Non-pigmented ciliary epithelial cell (primary cell): Measurements from ENCODE around the gene ZNF576.
"Not testable (repeated sequence)": the region's sequence is repeated elsewhere in the genome, so short reads cannot be mapped to it uniquely, and the experiment has no call there.

Source experiments
- DNase-seq: peaks from one replicate; pipeline ENCODE4 v3.0.0-alpha.2; 2010; ENCODE audit warnings: low read depth

ZNF576 gene, protein sequence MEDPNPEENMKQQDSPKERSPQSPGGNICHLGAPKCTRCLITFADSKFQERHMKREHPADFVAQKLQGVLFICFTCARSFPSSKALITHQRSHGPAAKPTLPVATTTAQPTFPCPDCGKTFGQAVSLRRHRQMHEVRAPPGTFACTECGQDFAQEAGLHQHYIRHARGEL

DNA sequence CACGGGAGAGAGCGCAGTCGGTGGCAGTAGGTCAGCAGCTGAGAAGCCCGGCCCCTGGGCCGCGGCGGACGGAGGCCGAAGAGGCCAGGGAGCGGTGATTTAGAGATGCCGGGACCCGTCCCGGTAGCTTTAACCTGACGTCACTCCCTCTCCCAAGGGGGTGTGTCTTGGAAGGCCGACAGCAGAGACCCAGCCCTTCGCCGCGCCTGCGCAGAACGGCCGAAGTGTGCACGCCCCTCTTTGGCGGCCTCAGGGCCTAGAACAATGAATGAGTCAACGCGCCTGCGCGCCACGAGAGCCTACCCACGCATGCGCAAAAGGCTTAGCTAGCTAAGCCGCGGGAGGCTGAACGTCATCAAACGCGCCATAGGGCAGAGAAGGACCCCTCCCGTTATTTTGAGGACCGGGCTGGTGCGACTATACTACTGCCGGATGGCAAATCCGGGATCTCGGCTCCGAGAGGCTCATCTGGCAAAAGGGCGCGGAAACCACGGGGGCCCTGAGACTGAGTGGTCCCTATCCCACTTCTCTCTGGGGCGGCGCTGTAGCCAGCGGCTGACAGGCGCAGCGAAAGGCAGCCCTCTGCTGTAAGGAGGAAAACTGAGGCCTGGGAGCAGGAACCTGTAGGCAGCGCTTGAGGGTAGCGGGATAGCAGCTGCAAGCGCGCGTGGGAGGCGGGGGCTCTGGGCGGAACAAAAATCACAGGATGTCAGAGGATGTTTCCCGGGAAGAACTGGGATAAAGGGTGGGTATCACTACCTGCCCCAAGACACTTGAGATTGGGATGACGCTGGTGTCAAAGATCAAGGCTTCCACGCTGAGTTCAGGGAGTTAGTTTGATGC is at the start of gene ZNF576, which contains the start of gene IRGQ:
Gene ZNF576 (plus strand): TSS at position 597 of the 843 bp plus-strand sequence. CDS start 514 bp downstream, outside the sequence.
Gene IRGQ (minus strand): TSS at position 136 of the 843 bp plus-strand sequence. CDS start 796 bp downstream, outside the sequence.
- DNase-seq: peak; percentile 95

DNA sequence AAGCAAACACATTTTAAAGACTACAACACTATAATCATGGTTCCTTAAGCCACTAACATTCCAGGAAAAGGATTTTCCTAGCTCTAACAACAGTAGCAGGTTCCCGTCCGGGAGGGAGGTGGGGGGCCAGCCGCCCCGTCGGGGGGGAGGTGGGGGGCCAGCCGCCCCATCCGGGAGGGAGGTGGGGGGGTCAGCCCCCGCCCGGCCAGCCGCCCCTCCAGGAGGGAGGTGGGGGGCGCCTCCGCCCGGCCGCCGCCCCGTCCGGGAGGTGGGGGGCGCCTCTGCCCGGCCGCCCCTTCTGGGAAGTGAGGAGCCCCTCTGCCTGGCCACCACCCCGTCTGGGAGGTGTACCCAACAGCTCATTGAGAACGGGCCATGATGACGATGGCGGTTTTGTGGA is 48.5 kb upstream of the ZNF576 start:
- DNase-seq: not testable (repeated sequence)

DNA sequence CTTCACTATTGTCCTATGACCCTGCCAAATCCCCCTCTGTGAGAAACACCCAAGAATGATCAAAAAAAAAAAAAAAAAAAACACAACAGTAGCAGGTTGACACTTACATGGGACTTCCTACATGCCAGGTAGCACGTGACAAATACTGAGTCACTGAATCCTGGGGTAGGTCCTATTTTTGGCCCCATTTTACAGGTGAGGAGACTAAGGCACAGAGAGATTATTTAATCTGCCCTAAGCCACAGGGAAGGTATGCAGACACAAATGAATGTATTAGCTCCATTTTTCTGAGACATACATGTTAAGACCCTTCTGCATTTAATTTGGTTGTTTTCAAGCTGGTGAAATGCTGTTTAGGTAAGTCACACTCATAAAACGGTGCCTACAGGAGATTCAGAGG is 47.7 kb upstream of the ZNF576 start:
- no peak for DNase-seq

- no peak for DNase-seq
Measured at GRCh38 chr19:43551399-43552197, 44.8 kb upstream of the ZNF576 start.

DNA sequence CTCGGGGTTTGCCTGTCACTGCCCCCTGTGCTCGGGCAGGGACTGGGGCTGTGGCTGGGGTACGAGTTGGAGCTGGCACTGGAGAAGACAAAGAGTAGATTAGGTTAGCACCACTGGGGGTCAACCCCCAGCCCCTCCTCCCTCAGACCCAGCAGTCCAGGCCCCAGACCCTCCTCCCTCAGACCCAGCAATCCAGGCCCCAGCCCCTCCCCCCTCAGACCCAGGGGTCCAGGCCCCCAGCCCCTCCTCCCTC is 44.3 kb upstream of the ZNF576 start:
- DNase-seq: no peak

DNA sequence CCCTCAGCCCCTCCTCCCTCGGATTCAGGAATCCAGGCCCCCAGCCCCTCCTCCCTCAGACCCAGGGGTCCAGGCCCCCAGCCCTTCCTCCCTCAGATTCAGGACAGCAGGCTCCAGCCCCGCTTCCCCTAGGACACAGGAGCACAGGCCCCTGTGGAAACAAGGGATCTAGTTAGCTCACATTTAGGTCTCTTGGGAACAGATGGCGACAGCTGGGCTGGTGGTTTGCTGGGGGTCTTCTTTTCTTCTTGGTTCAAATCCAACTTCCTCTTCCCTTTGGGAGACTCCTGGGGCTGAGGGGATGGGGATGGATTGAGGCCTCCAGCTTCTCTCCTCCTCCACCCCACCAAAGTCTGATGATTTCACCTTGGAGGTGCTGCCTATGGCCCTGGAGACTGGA is 43.8 kb upstream of the ZNF576 start:
- no peak for DNase-seq

DNA sequence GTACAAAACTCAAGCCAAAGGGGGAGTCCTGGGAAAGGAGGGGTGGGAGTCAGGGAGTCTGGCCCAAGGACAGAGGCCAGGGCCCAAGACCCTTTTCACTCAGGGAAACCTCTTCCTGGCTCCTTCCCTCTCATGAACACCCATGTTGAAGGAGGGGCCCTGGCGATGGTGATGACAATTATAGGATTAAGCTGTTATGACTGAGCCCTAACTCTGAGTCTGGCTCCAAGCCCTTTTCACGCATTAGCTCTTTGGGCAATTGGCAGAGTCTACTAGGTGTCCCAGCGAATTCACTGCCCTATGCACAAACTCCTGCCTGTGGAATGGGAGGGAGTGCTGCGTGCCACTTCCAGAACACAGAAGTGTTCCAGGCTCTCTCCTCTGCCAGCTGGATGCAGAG is 42.7 kb upstream of the ZNF576 start:
- no peak for DNase-seq

- no peak for DNase-seq
Measured at GRCh38 chr19:43554317-43554895, 42.0 kb upstream of the ZNF576 start.

DNA sequence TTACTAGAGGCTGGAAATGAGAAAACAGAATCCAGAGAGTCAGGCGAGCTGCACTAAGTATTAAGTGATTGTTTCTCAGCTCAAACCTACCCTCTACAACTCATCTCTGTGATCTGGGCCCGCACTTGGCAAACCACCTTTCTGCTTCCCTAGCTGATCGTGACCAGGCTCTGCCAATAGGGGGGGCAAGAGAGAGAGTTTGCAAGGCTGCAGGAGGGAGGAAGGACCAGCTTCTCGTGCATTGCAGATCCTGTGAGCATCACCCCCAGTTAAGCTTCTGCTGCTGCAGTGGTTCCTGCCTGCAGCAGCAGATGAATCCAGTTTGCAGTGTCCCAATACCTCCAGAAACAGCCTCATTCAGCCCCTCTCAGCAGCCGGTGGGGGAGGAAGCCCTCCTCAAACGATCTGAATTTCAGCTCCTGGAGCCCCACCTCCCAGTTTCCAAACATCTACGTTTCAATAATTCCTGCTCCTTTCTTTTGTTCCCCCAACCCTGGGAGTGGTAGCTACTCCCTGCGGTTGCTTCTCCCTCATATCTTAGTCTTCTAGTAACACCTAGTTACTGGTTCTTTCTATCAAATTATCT is 41.1 kb upstream of the ZNF576 start:
- no peak for DNase-seq

GRCh38 chr19:43560687-43561086 is 35.7 kb upstream of the ZNF576 start:
- DNase-seq: no peak

- no peak for DNase-seq
Measured at GRCh38 chr19:43561139-43561970, 35.0 kb upstream of the ZNF576 start.

- DNase-seq: no peak
Measured at GRCh38 chr19:43562226-43562697, 34.1 kb upstream of the ZNF576 start.

DNA sequence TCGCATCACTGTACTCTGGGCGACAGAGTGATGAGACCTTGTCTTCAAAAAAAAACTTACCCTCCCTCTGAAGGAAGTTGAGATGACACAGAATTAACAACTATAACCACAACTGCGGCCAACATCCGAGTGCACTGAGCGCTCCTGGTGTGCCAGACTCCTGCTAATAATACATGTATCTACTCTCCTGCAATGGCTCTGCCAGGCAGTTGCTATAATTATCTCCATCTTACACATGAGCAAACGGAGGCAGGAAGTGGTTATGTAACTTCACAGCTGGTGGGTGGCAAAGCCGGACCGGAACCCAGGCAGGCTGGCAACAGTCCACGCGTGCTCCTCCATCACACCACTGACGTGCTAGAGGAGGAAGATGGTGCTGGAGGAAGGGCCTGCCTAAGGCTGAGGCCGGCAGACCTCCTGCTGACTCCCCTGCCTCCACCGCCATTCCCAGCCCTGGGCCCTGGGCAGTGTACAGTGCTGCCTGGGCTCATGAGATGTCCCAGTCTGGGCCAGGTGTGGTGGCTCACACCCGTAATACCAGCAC is 33.6 kb upstream of the ZNF576 start:
- peak; percentile 53 for DNase-seq

- DNase-seq: no peak
Measured at GRCh38 chr19:43563816-43564457, 32.5 kb upstream of the ZNF576 start.

DNA sequence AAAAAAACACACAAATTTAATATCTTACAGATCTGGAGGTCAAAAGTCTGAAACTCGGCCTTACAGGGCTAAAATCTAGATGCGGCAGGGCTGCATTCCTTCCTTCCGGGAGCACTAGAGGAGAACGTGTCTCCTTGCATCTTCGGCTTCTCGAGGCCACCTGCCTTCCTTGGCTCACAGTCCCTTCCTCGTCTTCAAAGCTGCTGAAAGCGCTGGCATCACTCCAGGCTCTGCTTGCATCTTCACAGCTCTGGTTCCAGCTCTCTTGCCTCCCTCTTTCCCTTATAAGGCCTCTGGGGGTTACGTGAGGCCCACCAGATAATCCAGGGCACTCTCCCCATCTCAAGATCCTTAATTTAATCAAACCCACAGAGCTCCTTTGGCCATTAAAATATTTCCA is 31.6 kb upstream of the ZNF576 start:
- no peak for DNase-seq

DNA sequence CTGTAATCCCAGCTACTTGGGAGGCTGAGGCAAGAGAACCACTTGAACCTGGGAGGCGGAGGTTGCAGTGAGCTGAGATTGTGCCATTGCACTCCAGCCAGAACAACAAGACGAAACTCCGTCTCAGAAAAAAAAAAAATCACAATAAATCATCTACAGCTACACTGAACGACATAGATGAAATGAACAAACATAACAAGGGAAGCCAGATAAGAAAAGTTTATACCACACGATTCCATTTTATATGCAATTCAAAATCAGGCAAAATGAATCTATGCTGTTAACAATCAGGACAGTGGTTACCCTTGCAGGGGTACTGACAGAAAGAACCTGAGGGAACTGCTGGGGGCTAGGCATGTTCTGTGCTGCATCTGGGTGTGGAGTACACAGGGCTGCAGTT is 26.7 kb upstream of the ZNF576 start:
- DNase-seq: no peak

DNA sequence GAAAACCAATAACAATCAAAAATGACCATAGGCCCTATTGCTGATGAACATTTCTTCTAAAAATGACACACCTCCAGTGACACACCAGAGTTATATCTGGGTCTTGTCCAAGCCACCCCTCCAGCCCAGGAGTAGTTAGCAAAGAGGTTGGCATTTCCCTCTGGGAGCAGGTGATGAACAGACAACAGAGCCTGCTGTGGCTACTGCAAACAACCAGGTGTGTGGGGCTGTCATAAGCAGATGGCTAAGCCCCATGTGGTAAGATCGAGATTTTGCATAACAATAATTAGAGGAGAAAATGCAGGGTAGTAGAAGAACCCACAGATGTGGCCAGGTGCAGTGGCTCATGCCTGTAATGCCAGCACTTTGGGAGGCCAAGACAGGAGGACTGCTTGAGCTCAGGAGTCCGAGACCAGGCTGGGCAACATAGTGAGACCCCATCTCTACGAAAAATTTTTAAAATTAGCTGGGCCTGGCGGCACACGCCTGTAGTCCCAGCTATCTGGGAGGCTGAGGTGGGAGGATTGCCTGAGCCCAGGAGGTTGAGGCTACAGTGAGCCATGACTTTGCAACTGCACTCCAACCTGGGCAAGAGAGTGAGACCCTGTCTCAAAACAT is 26.1 kb upstream of the ZNF576 start:
- DNase-seq: no peak

GRCh38 chr19:43572171-43572588 is 24.2 kb upstream of the ZNF576 start:
- no peak for DNase-seq

DNA sequence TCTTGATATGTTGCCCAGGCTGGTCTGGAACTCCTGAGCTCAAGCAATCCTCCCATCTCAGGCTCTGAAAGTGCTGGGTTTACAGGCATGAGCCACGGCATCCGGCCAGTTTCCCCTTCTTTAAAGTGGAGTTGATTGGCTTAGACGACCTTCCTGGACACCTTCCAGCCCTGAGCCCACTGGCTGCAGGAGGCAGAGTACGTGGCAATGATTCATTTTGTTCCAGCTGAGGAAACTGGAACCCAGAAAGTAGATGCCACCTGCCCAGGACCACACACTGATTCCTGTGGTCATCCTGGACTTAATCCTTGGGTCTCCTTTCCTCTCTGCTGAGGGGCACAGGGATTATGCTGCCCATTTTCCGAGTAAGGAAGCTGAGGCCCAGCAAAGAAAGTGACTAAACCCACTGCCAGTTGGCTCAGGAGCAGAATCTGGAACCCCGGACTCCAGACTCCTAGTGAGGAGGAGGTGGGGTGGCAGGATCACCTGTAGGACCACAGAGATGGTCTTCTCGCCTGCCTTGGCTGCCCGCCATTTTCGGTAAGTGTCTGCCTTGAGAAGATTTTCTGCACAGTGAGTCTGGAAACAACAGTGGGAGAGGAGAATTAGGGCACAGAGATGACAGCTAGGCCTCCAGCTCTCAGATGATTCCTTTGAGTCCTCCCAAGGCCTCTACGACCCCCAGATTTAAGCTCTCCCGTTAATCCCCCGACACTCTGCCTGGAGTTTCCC is 21.8 kb upstream of the ZNF576 start:
- no peak for DNase-seq
